H9 (cell line): Measurements from ENCODE around the gene B9D1. TPM values are rescaled to one million over a fixed set of nuclear protein-coding genes. Genes with fewer than 3 reads are reported as not detected.

Source experiments
- DNase-seq: peaks from one replicate; pipeline ENCODE4 v3.0.0-alpha.2; 2017
- H2AFZ ChIP-seq: one replicate; pipeline ENCODE4 v1.6.1; 2013; ENCODE audit warnings: mild to moderate bottlenecking, low read length, control low read depth, moderate library complexity
- H2AK5ac ChIP-seq: 2 replicates; pipeline ENCODE4 v1.6.1; 2013; ENCODE audit warnings: low read length, control low read depth, mixed read lengths; ENCODE audit not compliant: insufficient read length
- H2BK120ac ChIP-seq: one replicate; pipeline ENCODE4 v1.6.1; 2013; ENCODE audit warnings: low read depth, mild to moderate bottlenecking, low read length, control low read depth, inconsistent platforms; ENCODE audit not compliant: poor library complexity, severe bottlenecking
- H2BK12ac ChIP-seq: 2 replicates; pipeline ENCODE4 v1.6.1; 2013; ENCODE audit warnings: low read length, control low read depth, mixed read lengths, low read depth; ENCODE audit not compliant: insufficient read length
- H2BK15ac ChIP-seq: 2 replicates; pipeline ENCODE4 v1.6.1; 2013; ENCODE audit warnings: low read depth, low read length, control low read depth
- H2BK20ac ChIP-seq: one replicate; pipeline ENCODE4 v1.6.1; 2013; ENCODE audit warnings: low read depth, mild to moderate bottlenecking, low read length, control low read depth, inconsistent platforms; ENCODE audit not compliant: poor library complexity, severe bottlenecking
- H2BK5ac ChIP-seq: 2 replicates; pipeline ENCODE4 v1.6.1; 2013; ENCODE audit warnings: low read length, control low read depth, mixed read lengths; ENCODE audit not compliant: insufficient read length
- H3K14ac ChIP-seq: 2 replicates; pipeline ENCODE4 v1.6.1; 2013; ENCODE audit warnings: low read length, control low read depth; ENCODE audit not compliant: insufficient read depth
- H3K18ac ChIP-seq: 2 replicates; pipeline ENCODE4 v1.6.1; 2013; ENCODE audit warnings: low read depth, mild to moderate bottlenecking, mixed read lengths, low read length, control low read depth; ENCODE audit not compliant: insufficient read length
- H3K23ac ChIP-seq: 2 replicates; pipeline ENCODE4 v1.6.1; 2013; ENCODE audit warnings: low read length, control low read depth, mixed read lengths, low read depth; ENCODE audit not compliant: insufficient read length
- H3K23me2 ChIP-seq: 2 replicates; pipeline ENCODE4 v1.6.1; 2013; ENCODE audit warnings: low read depth, mild to moderate bottlenecking, mixed read lengths, low read length, control low read depth; ENCODE audit not compliant: insufficient read length, poor library complexity, severe bottlenecking
- H3K27ac ChIP-seq: 2 replicates; pipeline ENCODE4 v1.5.1; 2013; ENCODE audit warnings: low read length, control low read depth, mixed read lengths, low read depth; ENCODE audit not compliant: insufficient read length
- H3K27me3 ChIP-seq: 2 replicates; pipeline ENCODE4 v1.6.1; 2013; ENCODE audit warnings: low read length, control low read depth, inconsistent platforms; ENCODE audit not compliant: insufficient read depth
- H3K4ac ChIP-seq: 2 replicates; pipeline ENCODE4 v1.6.1; 2013; ENCODE audit warnings: low read depth, mild to moderate bottlenecking, control low read depth, inconsistent platforms, low read length, moderate library complexity
- H3K4me1 ChIP-seq: 2 replicates; pipeline ENCODE4 v1.6.1; 2013; ENCODE audit warnings: low read length, control low read depth, inconsistent platforms; ENCODE audit not compliant: insufficient read depth
- H3K4me2 ChIP-seq: 2 replicates; pipeline ENCODE4 v1.6.1; 2013; ENCODE audit warnings: low read length, control low read depth, mixed read lengths; ENCODE audit not compliant: insufficient read length, insufficient read depth
- H3K56ac ChIP-seq: 2 replicates; pipeline ENCODE4 v1.6.1; 2013; ENCODE audit warnings: low read depth, mild to moderate bottlenecking, mixed read lengths, low read length, control low read depth; ENCODE audit not compliant: insufficient read length
- H3K79me1 ChIP-seq: 2 replicates; pipeline ENCODE4 v1.6.1; 2013; ENCODE audit warnings: low read depth, mild to moderate bottlenecking, moderate library complexity, low read length, control low read depth, inconsistent platforms; ENCODE audit not compliant: insufficient read depth, poor library complexity, severe bottlenecking
- H3K79me2 ChIP-seq: 2 replicates; pipeline ENCODE4 v1.6.1; 2013; ENCODE audit warnings: low read length, control low read depth, inconsistent platforms; ENCODE audit not compliant: insufficient read depth
- H3K9ac ChIP-seq: 2 replicates; pipeline ENCODE4 v1.6.1; 2013; ENCODE audit warnings: low read length, control low read depth, mixed read lengths; ENCODE audit not compliant: insufficient read length; ENCODE audit errors: extremely low read depth
- H3K9me3 ChIP-seq: one replicate; pipeline ENCODE4 v1.6.1; 2013; ENCODE audit warnings: low read depth, low read length, inconsistent platforms; ENCODE audit not compliant: control insufficient read depth
- H3T11ph ChIP-seq: one replicate; pipeline ENCODE4 v1.6.1; 2013; ENCODE audit warnings: mild to moderate bottlenecking, low read length, control low read depth, inconsistent platforms
- H4K20me1 ChIP-seq: one replicate; pipeline ENCODE4 v1.6.1; 2013; ENCODE audit not compliant: control insufficient read depth, insufficient read length, insufficient read depth
- H4K5ac ChIP-seq: 2 replicates; pipeline ENCODE4 v1.6.1; 2013; ENCODE audit warnings: low read depth, mild to moderate bottlenecking, mixed read lengths, low read length, control low read depth; ENCODE audit not compliant: insufficient read length
- H4K8ac ChIP-seq: replicated peaks from 2 replicates; pipeline ENCODE4 v1.6.1; 2013; ENCODE audit warnings: low read length, control low read depth, mixed read lengths, low read depth; ENCODE audit not compliant: insufficient read length
- H4K91ac ChIP-seq: 2 replicates; pipeline ENCODE4 v1.6.1; 2013; ENCODE audit warnings: low read depth, mild to moderate bottlenecking, moderate library complexity, mixed read lengths, low read length, control low read depth; ENCODE audit not compliant: insufficient read length
- H3K27ac Mint-ChIP-seq, 3 experiments: 2 replicates in 2 of 3; 3 replicates in 1 of 3; pipeline ENCODE4 v1.8.0; 2020 to 2021; ENCODE audit warnings: mixed read lengths in 3 of 3, mild to moderate bottlenecking in 1 of 3, moderate library complexity in 1 of 3
- H3K27me3 Mint-ChIP-seq: 2 replicates; pipeline ENCODE4 v1.8.0; 2021; ENCODE audit warnings: low read depth, mild to moderate bottlenecking, moderate library complexity, mixed read lengths
- H3K36me3 Mint-ChIP-seq, 3 experiments: 2 replicates in 2 of 3; 3 replicates in 1 of 3; pipeline ENCODE4 v1.8.0; 2020 to 2021; ENCODE audit warnings: low read depth in 3 of 3, mixed read lengths in 3 of 3; ENCODE audit not compliant: insufficient read depth in 1 of 3
- H3K4me1 Mint-ChIP-seq, 2 experiments: 2 replicates each; pipeline ENCODE4 v1.8.0; 2020; ENCODE audit warnings: mixed read lengths in 2 of 2
- H3K4me3 Mint-ChIP-seq, 2 experiments: 2 replicates in 1 of 2; 3 replicates in 1 of 2; pipeline ENCODE4 v1.8.0; 2020 to 2021; ENCODE audit warnings: mild to moderate bottlenecking in 2 of 2, mixed read lengths in 2 of 2, moderate library complexity in 1 of 2
- H3K9me3 Mint-ChIP-seq, 2 experiments: 2 replicates in 1 of 2; 3 replicates in 1 of 2; pipeline ENCODE4 v1.8.0; 2020; ENCODE audit warnings: mild to moderate bottlenecking in 2 of 2, mixed read lengths in 2 of 2, moderate library complexity in 1 of 2
- WGBS: extraction: QIAGEN DNeasy Blood & Tissue Kit; methylation state at CpG from one replicate; pipeline ENCODE4 v1.1.7; 2013; ENCODE audit warnings: missing lambda C conversion rate, low lambda C conversion rate, mixed read lengths; ENCODE audit not compliant: insufficient read length; ENCODE audit errors: extremely low coverage; 5-methylcytosine and 5-hydroxymethylcytosine counted together
- total RNA-seq: library from RNA; stranded (reverse); gene quantifications from 2 replicates; pipeline ENCODE4 v1.2.1, GENCODE V29; 2021
- TF ChIP-seq, protein P1 (sequence below): fragments of 200-600 bp; sonication (generic); conservative IDR thresholded peaks from 3 replicates; pipeline ENCODE4 v1.8.0; 2021; ENCODE audit warnings: antibody characterized with exemption, mild to moderate bottlenecking

B9D1 gene
- total RNA-seq, 1 experiment from 2014 or later = 30.4 TPM

DNA sequence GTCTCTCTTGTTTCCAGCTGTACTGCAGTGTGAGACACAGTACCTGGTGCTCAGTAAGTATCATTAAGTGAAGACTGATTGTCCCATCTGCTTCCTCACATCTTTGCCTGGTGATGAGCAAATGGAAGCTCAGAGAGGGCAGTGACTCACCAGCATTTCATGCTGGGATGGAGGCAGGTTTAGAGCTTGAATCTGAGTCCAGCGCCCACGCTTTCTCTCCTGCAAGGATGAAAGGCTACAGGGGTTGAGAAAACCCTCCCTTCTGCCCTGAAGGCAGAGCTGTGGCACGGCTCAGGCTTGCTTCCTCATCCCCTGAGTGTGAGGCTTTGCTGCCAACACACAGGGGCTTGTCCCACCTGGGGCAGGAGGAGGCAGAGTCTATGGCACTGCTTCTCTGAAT, 47.0 kb upstream of the B9D1 start:
- no peak overlapping the region for H4K5ac ChIP-seq
- no peak overlapping the region for H3K9ac ChIP-seq
- no peak overlapping the region for H3K56ac ChIP-seq
- H3K14ac ChIP-seq = no peak overlapping the region
- H2BK12ac ChIP-seq = no peak overlapping the region
- no peak overlapping the region for H3K18ac ChIP-seq
- H2AFZ ChIP-seq = no peak overlapping the region
- H3K79me1 ChIP-seq = no peaks in the 10 kb centered on the region
- H3K23me2 ChIP-seq = no peaks in the 10 kb centered on the region
- no peak overlapping the region for H2BK15ac ChIP-seq
- no peak overlapping the region for H3K4me2 ChIP-seq
- H3K9me3 Mint-ChIP-seq = no peaks in the 10 kb centered on the region
- no peaks in the 10 kb centered on the region for H3K79me2 ChIP-seq
- H3K27ac ChIP-seq = no peak overlapping the region
- no peak overlapping the region for H2AK5ac ChIP-seq
- TF ChIP-seq, protein P1, sequence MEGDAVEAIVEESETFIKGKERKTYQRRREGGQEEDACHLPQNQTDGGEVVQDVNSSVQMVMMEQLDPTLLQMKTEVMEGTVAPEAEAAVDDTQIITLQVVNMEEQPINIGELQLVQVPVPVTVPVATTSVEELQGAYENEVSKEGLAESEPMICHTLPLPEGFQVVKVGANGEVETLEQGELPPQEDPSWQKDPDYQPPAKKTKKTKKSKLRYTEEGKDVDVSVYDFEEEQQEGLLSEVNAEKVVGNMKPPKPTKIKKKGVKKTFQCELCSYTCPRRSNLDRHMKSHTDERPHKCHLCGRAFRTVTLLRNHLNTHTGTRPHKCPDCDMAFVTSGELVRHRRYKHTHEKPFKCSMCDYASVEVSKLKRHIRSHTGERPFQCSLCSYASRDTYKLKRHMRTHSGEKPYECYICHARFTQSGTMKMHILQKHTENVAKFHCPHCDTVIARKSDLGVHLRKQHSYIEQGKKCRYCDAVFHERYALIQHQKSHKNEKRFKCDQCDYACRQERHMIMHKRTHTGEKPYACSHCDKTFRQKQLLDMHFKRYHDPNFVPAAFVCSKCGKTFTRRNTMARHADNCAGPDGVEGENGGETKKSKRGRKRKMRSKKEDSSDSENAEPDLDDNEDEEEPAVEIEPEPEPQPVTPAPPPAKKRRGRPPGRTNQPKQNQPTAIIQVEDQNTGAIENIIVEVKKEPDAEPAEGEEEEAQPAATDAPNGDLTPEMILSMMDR = no peak
- H3K4me1 ChIP-seq = no peaks in the 10 kb centered on the region
- H2BK120ac ChIP-seq = no peak overlapping the region
- no peak overlapping the region for H4K8ac ChIP-seq
- peaks cover 5% of the 10 kb centered on the region for H3K27me3 Mint-ChIP-seq
- no peak for DNase-seq
- peaks cover 15 to 21% of the 10 kb centered on the region in 2 experiments for H3K4me1 Mint-ChIP-seq
- H4K20me1 ChIP-seq = no peaks in the 10 kb centered on the region
- no peak overlapping the region for H4K91ac ChIP-seq
- no peak overlapping the region for H2BK20ac ChIP-seq
- WGBS = no CpG with 5 or more reads among the region's 3 CpGs
- no peak overlapping the region for H2BK5ac ChIP-seq
- no peaks in the 10 kb centered on the region for H3K9me3 ChIP-seq
- no peaks in the 10 kb centered on the region; a peak in 1 of 7 replicates for H3K36me3 Mint-ChIP-seq
- no peaks in the 10 kb centered on the region for H3K27me3 ChIP-seq
- no peak overlapping the region for H3K23ac ChIP-seq
- H3T11ph ChIP-seq = no peak overlapping the region
- no peak overlapping the region for H3K4me3 Mint-ChIP-seq
- H3K27ac Mint-ChIP-seq = no peak overlapping the region
- no peak overlapping the region for H3K4ac ChIP-seq
